K562 (cell line): ENCODE data around the gene NUF2. TPM values are rescaled to one million over a fixed set of nuclear protein-coding genes. Genes with fewer than 3 reads are reported as not detected.

Experiments used
- ATAC-seq: fragments of 200-7000 bp; cut with Tn5 transposase; 3 replicates; pipeline ENCODE4 v1.9.1; 2020; ENCODE audit warnings: moderate library complexity
- BruUV-seq: library from RNA; stranded (reverse); fragments of 400-500 nt; replicated peaks from 2 replicates; lab custom pipeline; 2021; lab: Mats Ljungman, UMichigan
- CTCF ChIA-PET: fragments of 300-600 bp; formaldehyde crosslinking; extraction: SDS; loops from one replicate; lab custom pipeline; 2021; ENCODE audit warnings: low intra/inter-chr PET ratio; lab: Yijun Ruan, JAX
- POLR2A ChIA-PET: fragments of 300-600, 350-650 bp; sonication (Branson Sonifier 250); formaldehyde crosslinking; extraction: SDS; loops from one replicate; lab custom pipeline; 2021; ENCODE audit warnings: antibody characterized with exemption, inconsistent platforms; lab: Yijun Ruan, JAX
- DNase-seq, 4 experiments: peaks; one replicate each; pipeline versions ENCODE4 v3.0.0 to v3.0.0-alpha.2; 2011 to 2018; ENCODE audit warnings: low spot score in 3 of 4, mixed read lengths in 3 of 4; ENCODE audit errors: extremely low read depth in 1 of 4
- FAIRE-seq: peaks from 2 replicates; lab custom pipeline; 2011; peaks lifted over from hg19 to GRCh38; lab: Jason Lieb, UNC
- H2AFZ ChIP-seq: 2 replicates; pipeline ENCODE4 v1.6.0; 2011; ENCODE audit warnings: low read depth, low read length, control low read depth, inconsistent platforms
- H3K27ac ChIP-seq: fragments of 200-600 bp; 3 replicates; pipeline ENCODE4 v1.8.0; 2011; ENCODE audit warnings: low read depth, mild to moderate bottlenecking, control low read depth, inconsistent platforms, low read length, moderate library complexity, mixed read lengths; ENCODE audit errors: extremely low read depth
- H3K27me3 ChIP-seq, 2 experiments: fragments of 300-600 bp in 1 of 2; 2 replicates in 1 of 2; 3 replicates in 1 of 2; pipeline versions ENCODE4 v1.6.0 to v1.8.0; 2011; ENCODE audit warnings: inconsistent platforms in 2 of 2, low read length in 2 of 2, mild to moderate bottlenecking in 1 of 2, mixed read lengths in 1 of 2, moderate library complexity in 1 of 2; ENCODE audit not compliant: control insufficient read depth in 2 of 2, insufficient read depth in 2 of 2
- H3K36me3 ChIP-seq: fragments of 300-600 bp; 3 replicates; pipeline ENCODE4 v1.8.0; 2011; ENCODE audit warnings: mild to moderate bottlenecking, low read length, inconsistent platforms; ENCODE audit not compliant: control insufficient read depth, insufficient read depth
- H3K4me1 ChIP-seq, 2 experiments: fragments of 200-600 bp in 1 of 2; replicated peaks in 1 of 2; 2 replicates in 1 of 2; 3 replicates in 1 of 2; pipeline versions ENCODE4 v1.5.1 to v1.8.0; 2011; ENCODE audit warnings: inconsistent platforms in 2 of 2, low read length in 2 of 2, mild to moderate bottlenecking in 1 of 2, mixed read lengths in 1 of 2, moderate library complexity in 1 of 2; ENCODE audit not compliant: control insufficient read depth in 2 of 2, insufficient read depth in 2 of 2
- H3K4me2 ChIP-seq: 2 replicates; pipeline ENCODE4 v1.6.1; 2011; ENCODE audit warnings: low read length, control low read depth, inconsistent platforms, mixed read lengths; ENCODE audit not compliant: insufficient read depth
- H3K4me3 ChIP-seq: fragments of 200-600 bp; sonication (generic), shearing (Covaris generic); 2 replicates; pipeline ENCODE4 v1.5.1; 2016; ENCODE audit warnings: control low read depth, inconsistent platforms
- H3K79me2 ChIP-seq: fragments of 200-600 bp; 3 replicates; pipeline ENCODE4 v1.8.0; 2011; ENCODE audit warnings: low read length, inconsistent platforms; ENCODE audit not compliant: control insufficient read depth, insufficient read depth
- H3K9ac ChIP-seq, 2 experiments: 2 replicates each; pipeline versions ENCODE4 v1.6.0 to v1.6.1; 2011; ENCODE audit warnings: low read depth in 2 of 2, low read length in 2 of 2, control low read depth in 1 of 2, inconsistent platforms in 1 of 2, mild to moderate bottlenecking in 1 of 2, mixed read lengths in 1 of 2; ENCODE audit not compliant: insufficient read depth in 1 of 2
- H3K9me1 ChIP-seq: one replicate; pipeline ENCODE4 v1.6.0; 2011; ENCODE audit warnings: inconsistent platforms, mild to moderate bottlenecking, low read length, moderate library complexity; ENCODE audit not compliant: control insufficient read depth, insufficient read depth
- H3K9me3 ChIP-seq: replicated peaks from 2 replicates; pipeline ENCODE4 v1.5.1; 2011; ENCODE audit warnings: low read depth, low read length, inconsistent platforms; ENCODE audit not compliant: control insufficient read depth, insufficient read depth
- H4K20me1 ChIP-seq: replicated peaks from 2 replicates; pipeline ENCODE4 v1.6.1; 2011; ENCODE audit warnings: low read length, inconsistent platforms, mixed read lengths; ENCODE audit not compliant: control insufficient read depth, insufficient read depth
- ARID2 ChIP-seq: fragments of 450-650 bp; IDR thresholded peaks from 2 replicates; pipeline ENCODE4 v1.6.1; 2017; ENCODE audit warnings: antibody characterized with exemption, mild to moderate bottlenecking
- CBX3 ChIP-seq, 2 experiments: IDR thresholded peaks; 1 replicate in 1 of 2; 2 replicates in 1 of 2; pipeline ENCODE4 v1.6.1; 2012; ENCODE audit warnings: inconsistent platforms in 2 of 2, low read length in 2 of 2, borderline replicate concordance in 1 of 2, control low read depth in 1 of 2
- CHD2 ChIP-seq: IDR thresholded peaks from 2 replicates; pipeline ENCODE4 v1.6.1; 2011; ENCODE audit warnings: low read depth, low read length
- FOXA3 ChIP-seq, 2 experiments: fragments of 450-650 bp in 1 of 2; sonication (generic) in 1 of 2; formaldehyde crosslinking; IDR thresholded peaks in 1 of 2; conservative IDR thresholded peaks in 1 of 2; 2 replicates each; pipeline versions ENCODE4 v1.4.0 to v1.8.0; 2020 to 2022; ENCODE audit warnings: mild to moderate bottlenecking in 2 of 2, missing genetic modification reagents in 1 of 2
- RBFOX2 ChIP-seq: fragments of 200-400 bp; formaldehyde crosslinking; IDR thresholded peaks from 2 replicates; pipeline ENCODE4 v1.6.1; 2017; ENCODE audit warnings: low read depth, mild to moderate bottlenecking, low read length, moderate library complexity
- SIRT6 ChIP-seq: IDR thresholded peaks from one replicate; pipeline ENCODE4 v1.6.1; 2012; ENCODE audit warnings: low read depth, mild to moderate bottlenecking, control low read depth, inconsistent platforms, low read length, moderate library complexity
- U2AF1 ChIP-seq: fragments of 200-400 bp; formaldehyde crosslinking; optimal IDR thresholded peaks from 2 replicates; pipeline ENCODE3; 2017; ENCODE audit warnings: mild to moderate bottlenecking, low read depth, low read length, moderate library complexity
- ZNF77 ChIP-seq: fragments of 250-450 bp; sonication (Bioruptor Pico); IDR thresholded peaks from 2 replicates; pipeline ENCODE4 v1.5.0; 2020
- WGBS: fragments of 100-300 bp; shearing (Covaris generic); methylation state at CpG from one replicate; pipeline ENCODE4 v1.1.6; 2016; ENCODE audit warnings: low coverage, mixed read lengths; ENCODE audit not compliant: insufficient coverage; ENCODE audit errors: missing lambda C conversion rate; 5-methylcytosine and 5-hydroxymethylcytosine counted together
- in situ Hi-C: fragments of 300-500 bp; cut with MboI; formaldehyde crosslinking; loops from 4 replicates; pipeline ENCODE4 v1.15.0; 2018; ENCODE audit warnings: inconsistent platforms, mixed read lengths
- intact Hi-C: fragments of 100-400 bp; cut with micrococcal nuclease; formaldehyde crosslinking; loops from 2 replicates; pipeline ENCODE4 v1.14.2; 2022
- polyA plus RNA-seq, 8 experiments: library from polyadenylated mRNA; depleted of rRNA in 4 of 8; stranded (reverse) in 5 of 8; unstranded in 3 of 8; fragments of >200 nt; fragmentation: Nextera tagmentation in 2 of 8; fragmentation: Illumina TruSeq in 1 of 8; extraction: Ambion mirVana in 2 of 8; extraction: Trizol in 1 of 8; gene quantifications; 2 replicates each; pipeline versions ENCODE4 v1.2.1 to v1.2.3, GENCODE V29; 2011 to 2014; ENCODE audit warnings: inconsistent platforms in 1 of 8, missing spikeins in 1 of 8
- total RNA-seq, 7 experiments: library from RNA; depleted of rRNA in 6 of 7; stranded (reverse); fragments of >200 nt in 6 of 7; fragmentation: Illumina TruSeq in 2 of 7; extraction: Trizol in 2 of 7; gene quantifications; 2 replicates each; pipeline versions ENCODE4 v1.2.1 to v1.2.3, GENCODE V29; 2011 to 2021; ENCODE audit warnings: low replicate concordance in 1 of 7
- TF ChIP-seq, protein P1 (sequence below): sonication (generic); formaldehyde crosslinking; IDR thresholded peaks from 2 replicates; pipeline ENCODE4 v1.8.0; 2022; ENCODE audit warnings: missing genetic modification reagents, mild to moderate bottlenecking, borderline replicate concordance
- TF ChIP-seq, protein P2 (sequence below): sonication (generic); formaldehyde crosslinking; IDR thresholded peaks from 2 replicates; pipeline ENCODE4 v1.8.1; 2022; ENCODE audit warnings: missing genetic modification reagents

Gene NUF2
- total and polyA plus RNA-seq, 9 of the 15 experiments (the other 6 are each of a cell fraction or from before 2014, with no cell fraction given), result 42.5 to 90.0 (median 60.3) TPM

DNA sequence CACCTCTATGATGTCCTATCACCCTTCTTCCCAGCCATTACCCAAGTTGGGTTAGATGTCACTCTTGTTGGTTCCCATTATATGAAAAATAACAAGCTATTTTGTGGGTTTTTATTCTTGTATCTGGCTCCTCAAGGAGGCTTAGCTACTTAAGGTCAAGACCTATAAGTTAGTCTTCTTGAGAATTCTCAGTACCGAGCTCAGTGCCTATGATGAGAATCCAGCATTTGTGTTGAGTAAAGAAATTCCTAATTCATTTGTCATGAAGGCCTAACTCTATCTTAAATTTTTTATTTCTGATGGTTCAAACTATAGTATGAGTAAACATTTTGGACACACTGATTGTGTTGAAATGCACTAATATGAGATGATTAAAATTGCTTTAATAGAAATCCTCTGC, 15.9 kb downstream of the NUF2 start:
- WGBS, result 100% methylated on average over 1 of the region's 1 CpG
- H3K27ac ChIP-seq, result no peak overlapping the region
- intact Hi-C loops (no loop called here), in situ Hi-C loops (no loop called here)
- H3K27me3 ChIP-seq, result no peaks in the 10 kb centered on the region
- H3K79me2 ChIP-seq, result no peaks in the 10 kb centered on the region
- H4K20me1 ChIP-seq, result no peaks in the 10 kb centered on the region
- H3K9me1 ChIP-seq, result no peaks in the 10 kb centered on the region
- DNase-seq (no peak), ATAC-seq (no peak), FAIRE-seq (no peak)
- BruUV-seq, result no TSS peak
- H3K4me3 ChIP-seq, result no peak overlapping the region
- no peaks in the 10 kb centered on the region for H3K4me1 ChIP-seq
- no peaks in the 10 kb centered on the region for H3K9me3 ChIP-seq
- ChIA-PET CTCF (no interaction called here), POLR2A (interaction anchor here (1.0 kb wide), 1 partner anchor 10 kb away, joined by 4 read pairs; no protein-coding TSS in a partner anchor)
- no peak overlapping the region for H2AFZ ChIP-seq
- no peak overlapping the region for H3K4me2 ChIP-seq
- H3K9ac ChIP-seq, result no peak overlapping the region
- H3K36me3 ChIP-seq, result peaks cover 66% of the 10 kb centered on the region
- TF ChIP-seq, protein P1, sequence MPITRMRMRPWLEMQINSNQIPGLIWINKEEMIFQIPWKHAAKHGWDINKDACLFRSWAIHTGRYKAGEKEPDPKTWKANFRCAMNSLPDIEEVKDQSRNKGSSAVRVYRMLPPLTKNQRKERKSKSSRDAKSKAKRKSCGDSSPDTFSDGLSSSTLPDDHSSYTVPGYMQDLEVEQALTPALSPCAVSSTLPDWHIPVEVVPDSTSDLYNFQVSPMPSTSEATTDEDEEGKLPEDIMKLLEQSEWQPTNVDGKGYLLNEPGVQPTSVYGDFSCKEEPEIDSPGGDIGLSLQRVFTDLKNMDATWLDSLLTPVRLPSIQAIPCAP (CRISPR knock-in tag), result no peak
- no peak for TF ChIP-seq CHD2

DNA sequence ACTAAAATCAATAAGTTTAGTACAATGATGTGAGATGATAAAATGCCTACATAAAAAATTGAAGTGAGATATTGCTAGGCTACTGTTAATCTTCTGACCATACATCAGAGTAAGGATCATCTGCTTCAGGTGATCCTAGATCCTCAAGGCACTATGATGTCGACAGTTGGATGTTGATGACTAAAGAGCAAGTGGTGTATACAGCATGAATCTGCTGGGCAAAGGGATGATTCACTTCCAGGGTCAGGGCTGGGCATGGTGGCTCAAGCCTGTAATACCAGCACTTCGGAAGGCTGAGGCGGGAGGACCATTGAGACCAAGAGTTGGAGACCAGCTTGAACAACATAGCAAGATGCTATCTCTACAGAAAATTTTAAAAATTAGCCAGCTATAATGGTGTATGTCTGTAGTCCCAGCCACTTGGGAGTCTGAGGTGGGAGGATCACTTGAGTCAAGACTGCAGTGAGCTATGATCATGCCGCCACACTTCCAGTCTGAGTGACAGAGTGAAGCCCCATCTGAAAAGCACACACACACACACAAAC, 24.6 kb downstream of the NUF2 start:
- BruUV-seq, result no TSS peak
- Histone ChIP-seq H3K9ac (no peak overlapping the region), H3K79me2 (no peaks in the 10 kb centered on the region), H3K4me2 (no peak overlapping the region), H3K9me1 (no peaks in the 10 kb centered on the region), H3K36me3 (peaks cover 79% of the 10 kb centered on the region), H3K9me3 (no peaks in the 10 kb centered on the region), H3K27ac (no peak overlapping the region), H3K27me3 (no peaks in the 10 kb centered on the region), H3K4me1 (no peaks in the 10 kb centered on the region), H2AFZ (no peak overlapping the region), H3K4me3 (no peak overlapping the region), H4K20me1 (no peaks in the 10 kb centered on the region)
- intact Hi-C loops, result no loop called here
- FAIRE-seq, result no peak
- POLR2A ChIA-PET, result no interaction called here
- DNase-seq, result no peak
- ATAC-seq, result peak; percentile 35
- WGBS, result 87% methylated on average over 4 of the region's 4 CpGs
- in situ Hi-C loops, result no loop called here
- CTCF ChIA-PET, result no interaction called here
- TF ChIP-seq U2AF1, result no peak
- TF ChIP-seq, protein P2, sequence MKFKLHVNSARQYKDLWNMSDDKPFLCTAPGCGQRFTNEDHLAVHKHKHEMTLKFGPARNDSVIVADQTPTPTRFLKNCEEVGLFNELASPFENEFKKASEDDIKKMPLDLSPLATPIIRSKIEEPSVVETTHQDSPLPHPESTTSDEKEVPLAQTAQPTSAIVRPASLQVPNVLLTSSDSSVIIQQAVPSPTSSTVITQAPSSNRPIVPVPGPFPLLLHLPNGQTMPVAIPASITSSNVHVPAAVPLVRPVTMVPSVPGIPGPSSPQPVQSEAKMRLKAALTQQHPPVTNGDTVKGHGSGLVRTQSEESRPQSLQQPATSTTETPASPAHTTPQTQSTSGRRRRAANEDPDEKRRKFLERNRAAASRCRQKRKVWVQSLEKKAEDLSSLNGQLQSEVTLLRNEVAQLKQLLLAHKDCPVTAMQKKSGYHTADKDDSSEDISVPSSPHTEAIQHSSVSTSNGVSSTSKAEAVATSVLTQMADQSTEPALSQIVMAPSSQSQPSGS, result no peak
- no peak for TF ChIP-seq CBX3 (IDR thresholded peaks at IDR 0.05; ENCODE audit: borderline replicate concordance in 1 of 2, low read length in 2 of 2)
- no peak for TF ChIP-seq SIRT6
- no peak for TF ChIP-seq ARID2
- TF ChIP-seq ZNF77 (CRISPR knock-in tag), result no peak
- TF ChIP-seq FOXA3 (CRISPR knock-in tag; conservative IDR thresholded peaks at IDR 0.05 in 1 of 2, IDR thresholded peaks at IDR 0.05 in 1 of 2), result no peak
- no peak for TF ChIP-seq RBFOX2
